HEK293T (cell line): ENCODE data around the gene INTS2.

Experiments
- ARNT ChIP-seq: fragments of 450-650 bp; IDR thresholded peaks from 2 replicates; pipeline ENCODE4 v1.6.1; 2017; ENCODE audit warnings: mild to moderate bottlenecking
- FOXA1 ChIP-seq: fragments of 450-650 bp; IDR thresholded peaks from 2 replicates; pipeline ENCODE4 v1.6.1; 2016; ENCODE audit warnings: mild to moderate bottlenecking
- FOXM1 ChIP-seq: fragments of 450-650 bp; IDR thresholded peaks from 2 replicates; pipeline ENCODE4 v1.6.1; 2017; ENCODE audit warnings: mild to moderate bottlenecking, borderline replicate concordance
- HDGF ChIP-seq: fragments of 450-650 bp; IDR thresholded peaks from 2 replicates; pipeline ENCODE4 v1.6.1; 2017; ENCODE audit warnings: antibody characterized with exemption, borderline replicate concordance

GRCh38 chr17:61943117-61943516 is 15.3 kb upstream of the INTS2 start:
- no peak for TF ChIP-seq ARNT
- TF ChIP-seq FOXA1, result no peak
- TF ChIP-seq HDGF, result no peak
- no peak for TF ChIP-seq FOXM1
